Adrenal gland (tissue), 12 donors: Measurements from ENCODE around the gene GTPBP2. TPM values are rescaled to one million over a fixed set of nuclear protein-coding genes. Genes with fewer than 3 reads are reported as not detected.

ENCODE experiments used
- DNase-seq, 7 donors: peaks; one replicate each; pipeline ENCODE4 v3.0.0-alpha.2; 2019 to 2020
- H3K27ac ChIP-seq, 5 donors: fragments of 200-600 bp; sonication (generic) in 4 of 5; 1 replicate in 3 of 5; 2 replicates in 2 of 5; pipeline versions ENCODE4 v1.5.1 to v1.8.0; 2016 to 2020; ENCODE audit warnings: mild to moderate bottlenecking in 1 of 5
- H3K27me3 ChIP-seq: fragments of 200-600 bp; 2 replicates; pipeline ENCODE4 v1.8.0; 2021
- H3K36me3 ChIP-seq, 2 donors: fragments of 200-600 bp; replicated peaks in 1 of 2; 1 replicate in 1 of 2; 2 replicates in 1 of 2; pipeline versions ENCODE4 v1.5.1 to v1.8.0; 2018 to 2022
- H3K4me1 ChIP-seq, 2 donors: fragments of 200-600 bp; replicated peaks in 1 of 2; 1 replicate in 1 of 2; 2 replicates in 1 of 2; pipeline versions ENCODE4 v1.5.1 to v1.8.0; 2018 to 2021
- H3K4me3 ChIP-seq, 4 donors: fragments of 200-600 bp; sonication (generic) in 3 of 4; one replicate each; pipeline ENCODE4 v1.5.1; 2016 to 2018
- H3K9me3 ChIP-seq, 3 donors: fragments of 200-600 bp; sonication (generic) in 1 of 3; replicated peaks in 1 of 3; 1 replicate in 2 of 3; 2 replicates in 1 of 3; pipeline versions ENCODE4 v1.5.1 to v1.8.0; 2016 to 2021
- CTCF ChIP-seq, 6 experiments: fragments of 450-650 bp in 4 of 6; fragments of 200-600 bp in 2 of 6; sonication (generic) in 1 of 6; IDR thresholded peaks; 1 replicate in 5 of 6; 2 replicates in 1 of 6; pipeline versions ENCODE4 v1.5.1 to v1.8.0; 2016 to 2021; ENCODE audit warnings: antibody characterized with exemption in 6 of 6, mild to moderate bottlenecking in 2 of 6, moderate library complexity in 1 of 6
- POLR2A ChIP-seq, 2 donors: fragments of 450-650 bp; IDR thresholded peaks; one replicate each; pipeline ENCODE4 v1.6.1; 2017; ENCODE audit warnings: antibody characterized with exemption in 2 of 2, mild to moderate bottlenecking in 2 of 2, moderate library complexity in 1 of 2
- WGBS, 4 donors: extraction: QIAGEN DNeasy Blood & Tissue Kit in 2 of 4; methylation state at CpG; one replicate each; pipeline versions ENCODE4 v1.1.5 to v1.1.7; 2013 to 2017; 5-methylcytosine and 5-hydroxymethylcytosine counted together
- intact Hi-C, 2 donors: fragments of 100-400 bp; cut with DNase I; formaldehyde crosslinking; loops; one replicate each; pipeline versions ENCODE4 v1.14.1 to v1.15.0; 2022 to 2023
- polyA plus RNA-seq, 3 donors: library from polyadenylated mRNA; stranded (reverse); fragments of 200-250 nt in 2 of 3; fragments of 350-450 nt in 1 of 3; fragmentation: Illumina TruSeq in 1 of 3; extraction: RNeasy Lipid Tissue Mini Kit (QIAGEN cat#74804) in 1 of 3; gene quantifications; one replicate each; pipeline ENCODE4 v1.2.3, GENCODE V29; 2013 to 2014
- total RNA-seq, 9 donors: library from RNA; depleted of rRNA in 4 of 9; stranded (reverse); fragments of >200 nt in 4 of 9; fragments of 120-200 nt in 1 of 9; fragmentation: NEBNext Ultra II Directional in 1 of 9; extraction: Animal tissue kit (Norgen Biotek cat#: 25700) in 1 of 9; gene quantifications; one replicate each; pipeline versions ENCODE4 v1.1.0 to v1.2.4, GENCODE V29; 2013 to 2023
- donor health status: healthy with polysubstance abuse.
- donor health status: Bipolar disorder and iron deficiency.
- donor health status: DM: yes; HTN: yes; CAD: no.
- donor health status: DM: no; HTN: no; CAD: no.
- donor health status: DM: no; HTN: no; CAD: no.
- donor health status: DM: yes; HTN: yes; CAD: no.

GTPBP2 gene
- total and polyA plus RNA-seq, 12 donors, result 16.5 to 73.5 (median 43.5) TPM

- Histone ChIP-seq H3K9me3 (no peaks in the 10 kb centered on the region), H3K36me3 (peaks cover 0 to 62% of the 10 kb centered on the region in 2 donors), H3K27ac (no peak overlapping the region), H3K4me1 (peaks cover 0 to 4% of the 10 kb centered on the region in 2 donors), H3K4me3 (no peak overlapping the region), H3K27me3 (no peaks in the 10 kb centered on the region)
- intact Hi-C loops, result no loop called here
- 94 to 98% (median 96%) methylated on average over 8 to 10 of the region's 10 CpGs for WGBS, 4 donors
- no peak for TF ChIP-seq POLR2A (IDR thresholded peaks at IDR 0.05)
- no peak for TF ChIP-seq CTCF (IDR thresholded peaks at IDR 0.05)
- peak in 1 of 7 donors; percentile 47 for DNase-seq
These were observed 7.3 kb downstream of the GTPBP2 start for GRCh38 chr6:43621836-43622180.

- WGBS, 4 donors, result 93 to 100% (median 94%) methylated on average over 3 to 12 of the region's 12 CpGs
- H3K27me3 ChIP-seq, result no peaks in the 10 kb centered on the region
- H3K36me3 ChIP-seq, result peaks cover 0 to 62% of the 10 kb centered on the region in 2 donors
- no peak overlapping the region for H3K4me3 ChIP-seq
- DNase-seq, result peak in 1 of 7 donors; percentile 54
- H3K27ac ChIP-seq, result no peak overlapping the region
- intact Hi-C loops, result no loop called here
- H3K9me3 ChIP-seq, result no peaks in the 10 kb centered on the region
- TF ChIP-seq CTCF (IDR thresholded peaks at IDR 0.05) (no peak), POLR2A (IDR thresholded peaks at IDR 0.05) (no peak)
- no peaks in the 10 kb centered on the region for H3K4me1 ChIP-seq
These were observed 7.8 kb downstream of the GTPBP2 start for GRCh38 chr6:43621078-43621835.

DNA sequence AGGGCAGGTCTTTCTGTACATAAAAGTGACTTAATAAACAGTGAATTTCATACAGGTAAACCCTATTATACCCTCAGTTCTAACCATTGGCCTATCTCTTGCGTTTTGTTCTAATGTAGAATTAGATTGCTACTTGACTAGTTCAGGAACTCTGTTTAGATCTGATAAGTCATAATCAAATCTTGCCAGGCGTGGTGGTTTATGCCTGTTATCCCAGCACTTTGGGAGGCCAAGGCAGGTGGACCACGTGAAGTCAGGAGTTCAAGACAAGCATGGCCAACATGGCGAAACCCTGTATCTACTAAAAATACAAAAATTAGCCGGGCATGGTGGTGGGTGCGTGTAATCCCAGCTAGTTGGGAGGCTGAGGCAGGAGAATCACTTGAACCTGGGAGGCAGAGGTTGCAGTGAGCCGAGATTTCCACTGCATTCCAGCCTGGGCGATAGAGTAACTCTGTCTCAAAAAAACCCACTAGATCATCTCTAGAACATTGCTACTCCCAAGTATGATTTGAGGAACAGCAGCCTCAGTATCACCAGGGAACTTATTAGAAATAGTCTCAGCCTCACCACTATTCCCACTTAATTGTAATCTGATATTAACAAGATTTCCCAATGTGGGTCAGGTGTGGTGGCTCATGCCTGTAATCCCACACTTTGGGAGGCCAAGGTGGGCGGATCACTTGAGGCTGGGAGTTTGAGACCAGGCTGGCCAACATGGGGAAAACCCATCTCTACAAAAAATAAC, 12.2 kb downstream of the GTPBP2 start:
- TF ChIP-seq CTCF (IDR thresholded peaks at IDR 0.05) (no peak), POLR2A (IDR thresholded peaks at IDR 0.05) (no peak)
- no peaks in the 10 kb centered on the region for H3K27me3 ChIP-seq
- DNase-seq, result peak in 1 of 7 donors; percentile 48
- H3K9me3 ChIP-seq, result no peaks in the 10 kb centered on the region
- H3K4me1 ChIP-seq, result no peaks in the 10 kb centered on the region
- H3K36me3 ChIP-seq, result peaks cover 0 to 41% of the 10 kb centered on the region in 2 donors
- no peak overlapping the region for H3K27ac ChIP-seq
- intact Hi-C loops, result no loop called here
- WGBS, 4 donors, result 89 to 95% (median 92%) methylated on average over 9 of the region's 9 CpGs
- H3K4me3 ChIP-seq, result no peak overlapping the region

DNA sequence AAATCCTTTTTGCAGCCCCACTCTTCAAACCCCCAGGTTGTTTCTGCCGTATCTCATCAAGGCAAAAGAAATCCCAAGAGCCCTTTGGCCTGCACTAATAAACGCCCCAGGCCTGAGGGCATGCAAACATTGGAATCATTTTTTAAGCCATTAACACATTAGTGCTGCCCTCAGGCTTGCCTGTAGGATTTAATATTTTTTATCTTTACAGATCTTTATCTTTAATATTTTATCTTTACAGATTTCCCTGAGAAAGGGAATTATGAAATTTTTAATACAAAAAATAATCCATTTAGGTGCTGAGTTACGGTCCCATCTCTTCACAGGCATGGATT, 14.7 kb downstream of the GTPBP2 start:
- Histone ChIP-seq H3K4me3 (no peak overlapping the region), H3K36me3 (peaks cover 0 to 34% of the 10 kb centered on the region in 2 donors), H3K9me3 (no peaks in the 10 kb centered on the region), H3K27ac (no peak overlapping the region), H3K4me1 (no peaks in the 10 kb centered on the region), H3K27me3 (no peaks in the 10 kb centered on the region)
- WGBS, 4 donors, result 82 to 93% (median 92%) methylated on average over 3 of the region's 3 CpGs
- intact Hi-C loops, result no loop called here
- no peak for DNase-seq
- no peak for TF ChIP-seq POLR2A (IDR thresholded peaks at IDR 0.05)
- TF ChIP-seq CTCF (IDR thresholded peaks at IDR 0.05), result no peak
